ENCODE measurements around the gene SLAMF8. TPM values are rescaled to one million over a fixed set of nuclear protein-coding genes. Genes with fewer than 3 reads are reported as not detected.

Gene SLAMF8
- total RNA-seq, 2 donors from 2014 or later: 3.6 TPM; not detected in 1

DNA sequence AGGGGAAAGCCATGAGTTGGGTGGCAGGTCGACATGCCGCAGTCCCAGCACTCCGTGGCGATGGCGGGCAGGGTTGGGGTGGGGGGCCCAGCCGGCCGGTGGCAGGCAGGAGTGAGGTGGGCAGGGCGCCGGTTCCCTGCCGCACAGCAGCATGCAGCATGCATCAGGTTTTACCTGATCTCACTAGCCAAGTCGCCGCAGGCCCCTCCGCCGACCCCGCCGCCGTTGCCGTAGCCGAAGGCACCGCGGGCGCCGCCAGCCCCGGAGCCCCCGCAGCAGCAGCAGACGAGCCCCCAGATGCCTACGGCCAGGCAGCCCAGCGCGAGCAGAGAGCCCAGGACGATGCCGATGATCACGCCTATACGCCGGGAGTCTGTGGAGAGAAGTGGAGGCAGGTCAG, 29.0 kb downstream of the SLAMF8 start:
- Histone ChIP-seq H3K27me3 (no peaks in the 10 kb centered on the region), H3K4me1 (peaks cover 18% of the 10 kb centered on the region), H3K27ac (no peak overlapping the region), H3K4me3 (no peak overlapping the region), H3K9me3 (no peaks in the 10 kb centered on the region), H3K36me3 (replicated peaks in 1 of 2; ENCODE audit: insufficient read depth in 1 of 2, low read depth in 2 of 2) (no peaks in the 10 kb centered on the region)
- 81 to 95% methylated on average over 20 to 34 of the region's 34 CpGs for WGBS, 2 donors
- DNase-seq (no peak), ATAC-seq (no peak)
- TF ChIP-seq POLR2A (IDR thresholded peaks at IDR 0.05): no peak
- TF ChIP-seq, protein P1, sequence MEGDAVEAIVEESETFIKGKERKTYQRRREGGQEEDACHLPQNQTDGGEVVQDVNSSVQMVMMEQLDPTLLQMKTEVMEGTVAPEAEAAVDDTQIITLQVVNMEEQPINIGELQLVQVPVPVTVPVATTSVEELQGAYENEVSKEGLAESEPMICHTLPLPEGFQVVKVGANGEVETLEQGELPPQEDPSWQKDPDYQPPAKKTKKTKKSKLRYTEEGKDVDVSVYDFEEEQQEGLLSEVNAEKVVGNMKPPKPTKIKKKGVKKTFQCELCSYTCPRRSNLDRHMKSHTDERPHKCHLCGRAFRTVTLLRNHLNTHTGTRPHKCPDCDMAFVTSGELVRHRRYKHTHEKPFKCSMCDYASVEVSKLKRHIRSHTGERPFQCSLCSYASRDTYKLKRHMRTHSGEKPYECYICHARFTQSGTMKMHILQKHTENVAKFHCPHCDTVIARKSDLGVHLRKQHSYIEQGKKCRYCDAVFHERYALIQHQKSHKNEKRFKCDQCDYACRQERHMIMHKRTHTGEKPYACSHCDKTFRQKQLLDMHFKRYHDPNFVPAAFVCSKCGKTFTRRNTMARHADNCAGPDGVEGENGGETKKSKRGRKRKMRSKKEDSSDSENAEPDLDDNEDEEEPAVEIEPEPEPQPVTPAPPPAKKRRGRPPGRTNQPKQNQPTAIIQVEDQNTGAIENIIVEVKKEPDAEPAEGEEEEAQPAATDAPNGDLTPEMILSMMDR (IDR thresholded peaks at IDR 0.05): no peak
- intact Hi-C loops (cut with DNase I): no loop called here

DNA sequence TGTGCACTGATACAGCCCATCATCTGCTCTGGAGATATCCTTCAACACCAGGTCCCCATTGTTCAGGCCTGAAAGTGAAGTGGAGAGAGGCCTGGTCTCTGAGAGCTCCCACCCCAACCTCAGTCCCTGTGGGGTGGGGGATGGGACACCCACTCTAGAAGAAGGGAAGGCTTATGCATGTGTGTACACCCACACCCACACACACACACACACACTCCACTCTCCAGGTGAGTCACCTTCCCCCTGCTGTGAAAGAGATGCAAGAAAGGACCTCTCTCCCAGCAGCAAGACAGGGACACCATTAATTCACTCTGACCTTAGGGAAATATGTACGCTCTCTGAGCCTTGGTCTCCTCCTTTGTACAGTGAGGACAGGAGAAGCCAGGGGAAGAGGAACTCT, 29.9 kb downstream of the SLAMF8 start:
- H3K27ac ChIP-seq: no peak overlapping the region
- H3K36me3 ChIP-seq (replicated peaks in 1 of 2; ENCODE audit: insufficient read depth in 1 of 2, low read depth in 2 of 2): no peaks in the 10 kb centered on the region
- no peaks in the 10 kb centered on the region for H3K27me3 ChIP-seq
- H3K9me3 ChIP-seq: no peaks in the 10 kb centered on the region
- ATAC-seq: no peak
- intact Hi-C loops (cut with DNase I): no loop called here
- WGBS, 2 donors: 92 to 95% methylated on average over 1 of the region's 1 CpG
- no peak for TF ChIP-seq POLR2A (IDR thresholded peaks at IDR 0.05)
- TF ChIP-seq, protein P1 (IDR thresholded peaks at IDR 0.05): no peak
- H3K4me3 ChIP-seq: no peak overlapping the region
- H3K4me1 ChIP-seq: peaks cover 18% of the 10 kb centered on the region
- no peak for DNase-seq

DNA sequence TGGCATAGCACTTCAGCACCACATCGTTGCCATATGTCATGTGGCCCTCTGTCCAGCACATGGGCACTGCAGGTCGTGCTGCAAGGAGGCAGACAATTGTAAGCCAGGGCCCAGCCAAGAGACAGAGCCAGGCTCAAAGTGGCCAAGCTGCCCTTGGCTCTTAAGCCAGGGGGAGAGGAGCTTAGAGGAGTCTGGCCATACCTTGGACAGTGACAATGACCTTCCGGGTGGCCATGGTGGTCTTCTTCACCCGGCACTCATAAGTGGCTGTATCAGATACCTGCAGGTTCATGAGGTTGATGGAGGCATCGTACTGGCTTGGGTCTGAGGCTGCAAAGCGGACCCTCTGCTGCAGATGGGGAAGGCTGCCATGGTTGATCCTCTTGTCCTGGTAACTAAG, 31.2 kb downstream of the SLAMF8 start:
- intact Hi-C loops (cut with DNase I): no loop called here
- no peak for ATAC-seq
- 80 to 89% methylated on average over 1 to 6 of the region's 6 CpGs for WGBS, 2 donors

DNA sequence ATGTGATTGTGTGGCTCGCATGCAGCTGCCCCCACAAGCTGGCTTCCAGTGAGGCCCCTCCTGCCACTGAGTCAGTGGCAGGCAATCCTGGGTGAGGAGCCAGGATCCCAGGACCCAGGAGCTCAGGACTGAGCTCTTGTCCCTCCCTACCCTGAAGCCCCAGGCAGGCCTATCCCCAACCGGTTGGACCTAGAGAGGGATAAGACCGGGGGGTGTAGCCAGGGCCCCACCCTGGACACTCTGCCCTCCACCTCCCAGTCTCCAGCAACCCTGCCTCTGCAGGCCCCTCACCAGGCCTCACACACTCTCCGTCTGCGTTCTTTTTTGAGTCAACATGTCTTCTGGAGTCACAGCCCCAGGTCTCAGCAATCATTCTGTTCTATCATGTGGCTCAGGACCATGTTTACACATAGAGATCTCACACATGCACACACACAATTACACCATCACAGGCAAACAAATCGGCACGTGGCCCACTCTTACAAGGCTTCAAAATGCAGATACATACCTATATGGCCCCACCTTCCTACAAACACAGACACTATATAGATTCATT, 33.2 kb downstream of the SLAMF8 start:
- TF ChIP-seq POLR2A (IDR thresholded peaks at IDR 0.05): no peak
- TF ChIP-seq, protein P1 (IDR thresholded peaks at IDR 0.05): no peak
- H3K27me3 ChIP-seq: no peaks in the 10 kb centered on the region
- H3K9me3 ChIP-seq: no peaks in the 10 kb centered on the region
- H3K4me1 ChIP-seq: peaks cover 6% of the 10 kb centered on the region
- H3K4me3 ChIP-seq: no peak overlapping the region
- H3K36me3 ChIP-seq (replicated peaks in 1 of 2; ENCODE audit: insufficient read depth in 1 of 2, low read depth in 2 of 2): no peaks in the 10 kb centered on the region
- DNase-seq (no peak), ATAC-seq (no peak)
- H3K27ac ChIP-seq: no peak overlapping the region
- WGBS, 2 donors: 44 to 66% methylated on average over 4 to 7 of the region's 7 CpGs
- intact Hi-C loops (cut with DNase I): no loop called here

More for the DNA sequence above, 31.2 kb downstream of the SLAMF8 start:
- no peak for TF ChIP-seq POLR2A (IDR thresholded peaks at IDR 0.05)
- TF ChIP-seq, protein P1 (IDR thresholded peaks at IDR 0.05): no peak
- H3K4me1 ChIP-seq: peaks cover 17% of the 10 kb centered on the region
- H3K4me3 ChIP-seq: no peak overlapping the region
- H3K27ac ChIP-seq: no peak overlapping the region
- no peak for DNase-seq
- H3K9me3 ChIP-seq: no peaks in the 10 kb centered on the region
- no peaks in the 10 kb centered on the region for H3K27me3 ChIP-seq
- no peaks in the 10 kb centered on the region for H3K36me3 ChIP-seq (replicated peaks in 1 of 2; ENCODE audit: insufficient read depth in 1 of 2, low read depth in 2 of 2)

DNA sequence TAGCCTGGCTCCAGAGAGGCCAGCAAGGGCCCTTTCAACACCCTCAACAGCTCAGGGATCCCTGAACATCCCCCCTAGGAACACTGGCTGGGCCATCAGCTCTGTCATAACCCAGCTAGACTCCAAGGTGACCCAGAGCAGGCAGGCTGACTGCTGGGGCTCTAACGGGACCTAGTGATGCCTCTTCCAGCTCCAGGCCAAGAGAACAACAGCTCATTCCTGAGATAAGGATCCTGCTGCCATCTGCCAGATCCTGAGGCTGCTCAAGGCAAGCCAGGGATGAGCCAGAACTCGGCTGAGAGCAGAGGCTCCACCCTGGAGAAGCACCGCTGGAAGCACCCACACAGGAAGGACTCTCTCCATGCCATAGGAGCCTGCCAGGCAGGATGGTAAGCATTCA, 33.8 kb downstream of the SLAMF8 start:
- intact Hi-C loops (cut with DNase I): no loop called here
- Histone ChIP-seq H3K27me3 (no peaks in the 10 kb centered on the region), H3K36me3 (replicated peaks in 1 of 2; ENCODE audit: insufficient read depth in 1 of 2, low read depth in 2 of 2) (no peaks in the 10 kb centered on the region), H3K9me3 (no peaks in the 10 kb centered on the region), H3K4me3 (no peak overlapping the region), H3K27ac (no peak overlapping the region), H3K4me1 (peaks cover under 1% of the 10 kb centered on the region)
- ATAC-seq (no peak), DNase-seq (no peak)
- TF ChIP-seq POLR2A (IDR thresholded peaks at IDR 0.05): no peak
- TF ChIP-seq, protein P1 (IDR thresholded peaks at IDR 0.05): no peak
- WGBS, 2 donors: 43 to 64% methylated on average over 3 of the region's 3 CpGs

All from body of pancreas (tissue), 4 donors.